Thyroid gland (tissue), 4 donors: Measurements from ENCODE around the gene PRKAG1.

ENCODE experiments used
- POLR2A ChIP-seq, 2 donors: fragments of 450-650 bp; IDR thresholded peaks; one replicate each; pipeline ENCODE4 v1.6.1; 2017; ENCODE audit warnings: antibody characterized with exemption in 2 of 2, mild to moderate bottlenecking in 2 of 2, moderate library complexity in 1 of 2
- TF ChIP-seq, protein P1 (sequence below), 6 experiments: fragments of 200-600 bp in 3 of 6; fragments of 450-650 bp in 3 of 6; sonication (generic) in 3 of 6; IDR thresholded peaks; one replicate each; pipeline ENCODE4 v1.5.1; 2016 to 2019; ENCODE audit warnings: antibody characterized with exemption in 6 of 6, mild to moderate bottlenecking in 2 of 6, inconsistent platforms in 1 of 6, moderate library complexity in 1 of 6

DNA sequence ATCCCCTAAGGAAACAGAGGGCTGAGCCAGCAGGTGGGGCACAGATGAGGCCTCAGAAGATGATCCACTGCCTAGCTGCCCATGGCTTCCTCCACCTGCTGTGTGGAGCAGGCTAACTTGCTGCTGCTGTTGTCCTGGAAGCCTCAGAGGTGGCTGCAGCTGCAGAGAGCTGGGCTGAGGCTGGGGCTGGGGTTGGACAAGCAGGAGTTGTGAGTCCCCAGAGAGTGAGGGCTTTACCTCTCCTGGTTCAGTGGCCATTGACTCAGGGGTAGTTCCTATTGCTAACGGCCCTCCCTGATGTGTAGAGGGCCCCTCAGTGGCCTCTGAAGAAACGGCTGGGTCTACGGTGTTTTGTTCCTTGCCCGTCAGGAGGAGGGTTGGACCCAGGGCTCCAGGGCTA lies 13.7 kb upstream of the PRKAG1 start:
- TF ChIP-seq, protein P1, sequence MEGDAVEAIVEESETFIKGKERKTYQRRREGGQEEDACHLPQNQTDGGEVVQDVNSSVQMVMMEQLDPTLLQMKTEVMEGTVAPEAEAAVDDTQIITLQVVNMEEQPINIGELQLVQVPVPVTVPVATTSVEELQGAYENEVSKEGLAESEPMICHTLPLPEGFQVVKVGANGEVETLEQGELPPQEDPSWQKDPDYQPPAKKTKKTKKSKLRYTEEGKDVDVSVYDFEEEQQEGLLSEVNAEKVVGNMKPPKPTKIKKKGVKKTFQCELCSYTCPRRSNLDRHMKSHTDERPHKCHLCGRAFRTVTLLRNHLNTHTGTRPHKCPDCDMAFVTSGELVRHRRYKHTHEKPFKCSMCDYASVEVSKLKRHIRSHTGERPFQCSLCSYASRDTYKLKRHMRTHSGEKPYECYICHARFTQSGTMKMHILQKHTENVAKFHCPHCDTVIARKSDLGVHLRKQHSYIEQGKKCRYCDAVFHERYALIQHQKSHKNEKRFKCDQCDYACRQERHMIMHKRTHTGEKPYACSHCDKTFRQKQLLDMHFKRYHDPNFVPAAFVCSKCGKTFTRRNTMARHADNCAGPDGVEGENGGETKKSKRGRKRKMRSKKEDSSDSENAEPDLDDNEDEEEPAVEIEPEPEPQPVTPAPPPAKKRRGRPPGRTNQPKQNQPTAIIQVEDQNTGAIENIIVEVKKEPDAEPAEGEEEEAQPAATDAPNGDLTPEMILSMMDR (IDR thresholded peaks at IDR 0.05) = no peak
- TF ChIP-seq POLR2A (IDR thresholded peaks at IDR 0.05) = no peak
